ENCODE measurements around the gene LRRC55. TPM values are rescaled to one million over a fixed set of nuclear protein-coding genes. Genes with fewer than 3 reads are reported as not detected.

LRRC55 gene
- total RNA-seq, 1 experiment from 2014 or later, result not detected

DNA sequence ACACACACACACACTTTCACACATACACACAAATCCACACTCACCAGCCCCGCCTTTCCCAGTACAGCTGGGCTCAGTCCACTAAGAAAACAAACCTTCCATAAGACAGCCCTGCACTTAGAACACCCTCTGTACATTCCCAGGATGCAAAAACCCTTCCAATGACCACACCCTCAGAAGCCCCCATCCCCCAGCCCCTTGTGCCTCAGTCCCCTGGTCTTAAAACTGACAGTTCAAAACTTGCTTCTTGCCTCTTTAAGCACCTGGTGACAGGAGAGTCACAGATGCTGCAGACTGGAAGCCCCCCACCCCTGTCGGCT is 32.3 kb downstream of the LRRC55 start:
- H3K36me3 ChIP-seq (ENCODE audit: control insufficient read depth in 1 of 2, insufficient read depth in 2 of 2, low read length in 2 of 2), result no peaks in the 10 kb centered on the region
- H3K4me2 ChIP-seq (ENCODE audit: low read length), result no peak overlapping the region

DNA sequence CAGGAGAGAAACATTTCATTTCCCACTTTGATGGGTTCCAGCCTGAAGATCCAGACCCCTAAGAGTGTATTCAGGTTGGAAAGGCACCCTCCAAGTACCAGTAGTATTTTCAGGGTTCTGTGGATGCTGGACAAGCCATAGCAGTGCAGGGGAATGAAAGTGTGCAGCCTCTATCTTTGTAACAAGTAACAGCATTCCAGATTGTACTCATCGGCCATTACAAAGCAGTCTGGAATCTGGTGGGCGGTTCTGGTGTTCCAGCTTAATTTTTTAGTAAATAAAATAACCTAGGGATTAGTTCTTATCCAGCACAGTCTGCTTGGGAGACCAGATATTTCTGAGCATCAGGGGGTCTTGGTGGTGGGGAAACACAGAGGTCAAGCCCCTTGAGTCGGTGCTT is 32.7 kb downstream of the LRRC55 start:
- no peaks in the 10 kb centered on the region for H3K4me1 ChIP-seq (ENCODE audit: control insufficient read depth in 1 of 2, insufficient read depth in 2 of 2, low read length in 2 of 2)
- intact Hi-C loops (cut with micrococcal nuclease), result no loop called here
- TF ChIP-seq FOSL1 (IDR thresholded peaks at IDR 0.05; ENCODE audit: low read depth) (no peak), EGR1 (IDR thresholded peaks at IDR 0.05; ENCODE audit: low read depth) (no peak), SP1 (IDR thresholded peaks at IDR 0.05; ENCODE audit: low read depth) (no peak), ATF3 (IDR thresholded peaks at IDR 0.05) (no peak), CBX3 (IDR thresholded peaks at IDR 0.05; ENCODE audit: low read depth) (no peak), CEBPB (IDR thresholded peaks at IDR 0.05; ENCODE audit: low read depth) (no peak), SIN3A (IDR thresholded peaks at IDR 0.05; ENCODE audit: low read depth) (no peak), ELF1 (IDR thresholded peaks at IDR 0.05; ENCODE audit: borderline replicate concordance, low read depth) (no peak), YY1 (IDR thresholded peaks at IDR 0.05; ENCODE audit: extremely low read depth, insufficient replicate concordance, low read depth, low read length) (no peak)
- TF ChIP-seq, protein P1, sequence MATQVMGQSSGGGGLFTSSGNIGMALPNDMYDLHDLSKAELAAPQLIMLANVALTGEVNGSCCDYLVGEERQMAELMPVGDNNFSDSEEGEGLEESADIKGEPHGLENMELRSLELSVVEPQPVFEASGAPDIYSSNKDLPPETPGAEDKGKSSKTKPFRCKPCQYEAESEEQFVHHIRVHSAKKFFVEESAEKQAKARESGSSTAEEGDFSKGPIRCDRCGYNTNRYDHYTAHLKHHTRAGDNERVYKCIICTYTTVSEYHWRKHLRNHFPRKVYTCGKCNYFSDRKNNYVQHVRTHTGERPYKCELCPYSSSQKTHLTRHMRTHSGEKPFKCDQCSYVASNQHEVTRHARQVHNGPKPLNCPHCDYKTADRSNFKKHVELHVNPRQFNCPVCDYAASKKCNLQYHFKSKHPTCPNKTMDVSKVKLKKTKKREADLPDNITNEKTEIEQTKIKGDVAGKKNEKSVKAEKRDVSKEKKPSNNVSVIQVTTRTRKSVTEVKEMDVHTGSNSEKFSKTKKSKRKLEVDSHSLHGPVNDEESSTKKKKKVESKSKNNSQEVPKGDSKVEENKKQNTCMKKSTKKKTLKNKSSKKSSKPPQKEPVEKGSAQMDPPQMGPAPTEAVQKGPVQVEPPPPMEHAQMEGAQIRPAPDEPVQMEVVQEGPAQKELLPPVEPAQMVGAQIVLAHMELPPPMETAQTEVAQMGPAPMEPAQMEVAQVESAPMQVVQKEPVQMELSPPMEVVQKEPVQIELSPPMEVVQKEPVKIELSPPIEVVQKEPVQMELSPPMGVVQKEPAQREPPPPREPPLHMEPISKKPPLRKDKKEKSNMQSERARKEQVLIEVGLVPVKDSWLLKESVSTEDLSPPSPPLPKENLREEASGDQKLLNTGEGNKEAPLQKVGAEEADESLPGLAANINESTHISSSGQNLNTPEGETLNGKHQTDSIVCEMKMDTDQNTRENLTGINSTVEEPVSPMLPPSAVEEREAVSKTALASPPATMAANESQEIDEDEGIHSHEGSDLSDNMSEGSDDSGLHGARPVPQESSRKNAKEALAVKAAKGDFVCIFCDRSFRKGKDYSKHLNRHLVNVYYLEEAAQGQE (IDR thresholded peaks at IDR 0.05; ENCODE audit: low read depth), result no peak
- no peak overlapping the region for H2AFZ ChIP-seq (ENCODE audit: low read depth, low read length, poor library complexity, severe bottlenecking)
- no peaks in the 10 kb centered on the region for H3K9me3 ChIP-seq (ENCODE audit: control insufficient read depth in 1 of 2, insufficient read depth in 1 of 2, low read depth in 1 of 2, low read length in 2 of 2)
- H3K27me3 ChIP-seq (ENCODE audit: insufficient read depth, low read length), result peaks cover 3% of the 10 kb centered on the region
- ATAC-seq (no peak), DNase-seq (ENCODE audit: low read depth, low spot score) (no peak)
- no peaks in the 10 kb centered on the region for H4K20me1 ChIP-seq (ENCODE audit: insufficient read depth)
- no peak overlapping the region for H3K4me2 ChIP-seq (ENCODE audit: low read length)
- H3K4me3 ChIP-seq (replicated peaks in 1 of 2; ENCODE audit: low read depth in 1 of 2, low read length in 2 of 2), result no peak overlapping the region
- no peaks in the 10 kb centered on the region for H3K79me2 ChIP-seq (ENCODE audit: insufficient read depth, low read length)
- RAD21 ChIA-PET (ENCODE audit: low non-redundant PET in 1 of 2, low total read pairs in 2 of 2, uncharacterized antibody in 2 of 2, unreplicated experiment in 2 of 2), result no interaction called here
- POLR2A ChIA-PET, result no interaction called here
- no peak overlapping the region for H3K27ac ChIP-seq (ENCODE audit: low read depth, low read length)
- CTCF ChIA-PET, result no interaction called here
- H3K36me3 ChIP-seq (ENCODE audit: control insufficient read depth in 1 of 2, insufficient read depth in 2 of 2, low read length in 2 of 2), result no peaks in the 10 kb centered on the region
- H3K9ac ChIP-seq (ENCODE audit: low read length), result no peak overlapping the region
- H3K9me2 ChIP-seq (ENCODE audit: insufficient read depth), result no peaks in the 10 kb centered on the region
- no TSS peak for BruUV-seq (replicated peaks)

More for the DNA sequence above, 32.3 kb downstream of the LRRC55 start:
- TF ChIP-seq SIN3A (IDR thresholded peaks at IDR 0.05; ENCODE audit: low read depth) (no peak), ATF3 (IDR thresholded peaks at IDR 0.05) (no peak), ELF1 (IDR thresholded peaks at IDR 0.05; ENCODE audit: borderline replicate concordance, low read depth) (no peak), RAD21 (IDR thresholded peaks at IDR 0.05; ENCODE audit: low read depth) (no peak)
- no peaks in the 10 kb centered on the region for H3K4me1 ChIP-seq (ENCODE audit: control insufficient read depth in 1 of 2, insufficient read depth in 2 of 2, low read length in 2 of 2)
- no peaks in the 10 kb centered on the region for H4K20me1 ChIP-seq (ENCODE audit: insufficient read depth)
- H3K4me3 ChIP-seq (replicated peaks in 1 of 2; ENCODE audit: low read depth in 1 of 2, low read length in 2 of 2), result no peak overlapping the region
- no peak overlapping the region for H3K9ac ChIP-seq (ENCODE audit: low read length)
- ATAC-seq (no peak), DNase-seq (ENCODE audit: low read depth, low spot score) (no peak)
- H3K79me2 ChIP-seq (ENCODE audit: insufficient read depth, low read length), result no peaks in the 10 kb centered on the region
- POLR2A ChIA-PET, result no interaction called here
- CTCF ChIA-PET, result no interaction called here
- no peak overlapping the region for H3K27ac ChIP-seq (ENCODE audit: low read depth, low read length)
- H3K9me2 ChIP-seq (ENCODE audit: insufficient read depth), result no peaks in the 10 kb centered on the region
- intact Hi-C loops (cut with micrococcal nuclease), result no loop called here
- no peaks in the 10 kb centered on the region for H3K9me3 ChIP-seq (ENCODE audit: control insufficient read depth in 1 of 2, insufficient read depth in 1 of 2, low read depth in 1 of 2, low read length in 2 of 2)
- H2AFZ ChIP-seq (ENCODE audit: low read depth, low read length, poor library complexity, severe bottlenecking), result no peak overlapping the region
- H3K27me3 ChIP-seq (ENCODE audit: insufficient read depth, low read length), result peaks cover 5% of the 10 kb centered on the region
- BruUV-seq (replicated peaks), result no TSS peak
- RAD21 ChIA-PET (ENCODE audit: low non-redundant PET in 1 of 2, low total read pairs in 2 of 2, uncharacterized antibody in 2 of 2, unreplicated experiment in 2 of 2), result no interaction called here
